K562 (cell line): ENCODE data around the gene NTRK3. TPM values are rescaled to one million over a fixed set of nuclear protein-coding genes. Genes with fewer than 3 reads are reported as not detected.

Experiments
- ATF3 ChIP-seq, 2 experiments: fragments of 450-650 bp in 1 of 2; sonication (generic) in 1 of 2; formaldehyde crosslinking in 1 of 2; IDR thresholded peaks in 1 of 2; conservative IDR thresholded peaks in 1 of 2; 2 replicates each; pipeline versions ENCODE4 v1.6.1 to v1.8.1; 2016 to 2023; ENCODE audit warnings: mild to moderate bottlenecking in 2 of 2, moderate library complexity in 2 of 2, inconsistent platforms in 1 of 2, missing genetic modification reagents in 1 of 2
- BACH1 ChIP-seq: fragments of 200-800 bp; sonication (Bioruptor generic); IDR thresholded peaks from 2 replicates; pipeline ENCODE4 v1.6.1; 2016; ENCODE audit warnings: missing genetic modification characterization, missing compliant biosample characterization
- BHLHE40 ChIP-seq: IDR thresholded peaks from 2 replicates; pipeline ENCODE4 v1.6.1; 2011; ENCODE audit warnings: low read length, improper control_type of control experiment
- GTF2E2 ChIP-seq: fragments of 200-800 bp; sonication (Bioruptor generic); IDR thresholded peaks from 2 replicates; pipeline ENCODE4 v1.6.1; 2016; ENCODE audit warnings: missing genetic modification characterization, missing compliant biosample characterization
- KDM5B ChIP-seq: fragments of 200-600 bp; sonication (generic); IDR thresholded peaks from 2 replicates; pipeline ENCODE4 v1.6.1; 2012; ENCODE audit warnings: low read depth, mild to moderate bottlenecking, moderate library complexity, low read length, control low read depth, inconsistent platforms; ENCODE audit not compliant: insufficient replicate concordance
- MCM2 ChIP-seq: fragments of 450-650 bp; IDR thresholded peaks from 2 replicates; pipeline ENCODE4 v1.6.1; 2017; ENCODE audit warnings: low read depth, mild to moderate bottlenecking
- NR2F6 ChIP-seq: fragments of 450-650 bp; formaldehyde crosslinking; IDR thresholded peaks from 2 replicates; pipeline ENCODE4 v1.4.0; 2020; ENCODE audit warnings: mild to moderate bottlenecking
- POLR3A ChIP-seq: IDR thresholded peaks from 2 replicates; pipeline ENCODE4 v1.6.1; 2011; ENCODE audit warnings: borderline replicate concordance, mild to moderate bottlenecking, moderate library complexity; ENCODE audit not compliant: insufficient read length, insufficient read depth; ENCODE audit errors: extremely low read depth
- POLR3G ChIP-seq: IDR thresholded peaks from 2 replicates; pipeline ENCODE4 v1.6.1; 2011; ENCODE audit not compliant: insufficient read length, insufficient replicate concordance; ENCODE audit errors: extremely low read depth
- RCOR1 ChIP-seq, 2 experiments: IDR thresholded peaks; 2 replicates each; pipeline ENCODE4 v1.6.1; 2012; ENCODE audit warnings: low read depth in 2 of 2, low read length in 2 of 2, borderline replicate concordance in 1 of 2, improper control_type of control experiment in 1 of 2
- SMARCA5 ChIP-seq: fragments of 450-650 bp; IDR thresholded peaks from 2 replicates; pipeline ENCODE4 v1.6.1; 2016
- TAF15 ChIP-seq: fragments of 200-400 bp; formaldehyde crosslinking; IDR thresholded peaks from 2 replicates; pipeline ENCODE4 v1.6.1; 2017; ENCODE audit warnings: mild to moderate bottlenecking, low read depth, low read length, moderate library complexity
- TSHZ1 ChIP-seq: fragments of 250-450 bp; sonication (Bioruptor Pico); IDR thresholded peaks from 2 replicates; pipeline ENCODE4 v1.4.0; 2020; ENCODE audit warnings: mild to moderate bottlenecking, moderate library complexity
- ZNF184 ChIP-seq: sonication (generic); formaldehyde crosslinking; IDR thresholded peaks from 2 replicates; pipeline ENCODE4 v1.5.0; 2020; ENCODE audit warnings: missing genetic modification reagents
- ZNF592 ChIP-seq: fragments of 450-650 bp; IDR thresholded peaks from 2 replicates; pipeline ENCODE4 v1.6.1; 2017; ENCODE audit warnings: antibody characterized with exemption, mild to moderate bottlenecking
- ZSCAN29 ChIP-seq: fragments of 450-650 bp; IDR thresholded peaks from 2 replicates; pipeline ENCODE4 v1.6.1; 2017
- polyA plus RNA-seq, 8 experiments: library from polyadenylated mRNA; depleted of rRNA in 4 of 8; stranded (reverse) in 5 of 8; unstranded in 3 of 8; fragments of >200 nt; fragmentation: Nextera tagmentation in 2 of 8; fragmentation: Illumina TruSeq in 1 of 8; extraction: Ambion mirVana in 2 of 8; extraction: Trizol in 1 of 8; gene quantifications; 2 replicates each; pipeline versions ENCODE4 v1.2.1 to v1.2.3, GENCODE V29; 2011 to 2014; ENCODE audit warnings: inconsistent platforms in 1 of 8, missing spikeins in 1 of 8
- total RNA-seq, 7 experiments: library from RNA; depleted of rRNA in 6 of 7; stranded (reverse); fragments of >200 nt in 6 of 7; fragmentation: Illumina TruSeq in 2 of 7; extraction: Trizol in 2 of 7; gene quantifications; 2 replicates each; pipeline versions ENCODE4 v1.2.1 to v1.2.3, GENCODE V29; 2011 to 2021; ENCODE audit warnings: low replicate concordance in 1 of 7

NTRK3 gene
- total and polyA plus RNA-seq, 9 of the 15 experiments (the other 6 are each of a cell fraction or from before 2014, with no cell fraction given) = 0.11 to 0.13 TPM; not detected in 7

- TF ChIP-seq TSHZ1 (CRISPR knock-in tag) (no peak), BACH1 (tag) (no peak; the same call in 1 of the 2 replicates), ZNF184 (CRISPR knock-in tag) (no peak), TAF15 (no peak), MCM2 (no peak), ATF3 (IDR thresholded peaks at IDR 0.05) (peak; percentile 63; the same call in 1 of the 2 replicates), ATF3 (CRISPR knock-in tag; conservative IDR thresholded peaks at IDR 0.05) (no peak), POLR3A (no peak), POLR3G (no peak), NR2F6 (CRISPR knock-in tag) (no peak), GTF2E2 (tag) (no peak), ZNF592 (no peak), KDM5B (no peak), RCOR1 (IDR thresholded peaks at IDR 0.05; ENCODE audit: borderline replicate concordance in 1 of 2, low read depth in 2 of 2, low read length in 2 of 2) (0 out of 4 replicates have a peak, but pooled peaks of 1 of the 2 experiments have one; percentile 6), BHLHE40 (no peak), ZSCAN29 (no peak), SMARCA5 (no peak)
These were observed 17.7 kb downstream of the NTRK3 start (continued) for GRCh38 chr15:88238618-88239430.
